H1 (cell line): Measurements from ENCODE around the gene RAB31. TPM values are rescaled to one million over a fixed set of nuclear protein-coding genes. Genes with fewer than 3 reads are reported as not detected.

ENCODE experiments used
- KDM4A ChIP-seq: IDR thresholded peaks from one replicate; pipeline ENCODE4 v1.7.1; 2012; ENCODE audit warnings: low read depth, mild to moderate bottlenecking, moderate library complexity, low read length, inconsistent platforms; ENCODE audit not compliant: severe bottlenecking
- KDM5A ChIP-seq: fragments of 200-600 bp; IDR thresholded peaks from 2 replicates; pipeline ENCODE4 v1.7.1; 2012; ENCODE audit warnings: mild to moderate bottlenecking, low read length, inconsistent platforms, mixed read lengths
- MAX ChIP-seq: IDR thresholded peaks from 2 replicates; pipeline ENCODE4 v1.6.1; 2012; ENCODE audit warnings: inconsistent platforms
- NRF1 ChIP-seq: IDR thresholded peaks from 2 replicates; pipeline ENCODE4 v1.6.1; 2011; ENCODE audit warnings: mild to moderate bottlenecking, low read depth, low read length, improper control_type of control experiment
- SIN3A ChIP-seq, 2 experiments: IDR thresholded peaks in 1 of 2; conservative IDR thresholded peaks in 1 of 2; 2 replicates each; pipeline ENCODE4 v1.6.1; 2011 to 2012; ENCODE audit warnings: low read length in 2 of 2, improper control_type of control experiment in 1 of 2, low read depth in 1 of 2, mild to moderate bottlenecking in 1 of 2
- SUZ12 ChIP-seq: fragments of 200-600 bp; sonication (generic); IDR thresholded peaks from 2 replicates; pipeline ENCODE4 v1.6.1; 2012; ENCODE audit warnings: mild to moderate bottlenecking, inconsistent platforms, low read length, moderate library complexity, mixed read lengths
- polyA plus RNA-seq, 7 experiments: library from polyadenylated mRNA; depleted of rRNA in 3 of 7; stranded (reverse) in 5 of 7; unstranded in 2 of 7; fragments of >200 nt in 5 of 7; fragments of 200-250 nt in 2 of 7; gene quantifications; 1 replicate in 5 of 7; 2 replicates in 1 of 7; 4 replicates in 1 of 7; pipeline versions ENCODE4 v1.2.1 to v1.2.3, GENCODE V29; 2011 to 2013; ENCODE audit warnings: missing spikeins in 2 of 7, mixed read lengths in 2 of 7
- total RNA-seq: library from RNA; stranded (reverse); fragmentation: NEBNext Ultra II Directional; extraction: Animal tissue kit (Norgen Biotek cat#: 25700); gene quantifications from 2 replicates; pipeline ENCODE4 v1.2.1, GENCODE V29; 2021

RAB31 gene
- total and polyA plus RNA-seq, 2 of the 8 experiments (the other 6 are each of a cell fraction or from before 2014, with no cell fraction given) = 15.2 to 40.9 TPM

DNA sequence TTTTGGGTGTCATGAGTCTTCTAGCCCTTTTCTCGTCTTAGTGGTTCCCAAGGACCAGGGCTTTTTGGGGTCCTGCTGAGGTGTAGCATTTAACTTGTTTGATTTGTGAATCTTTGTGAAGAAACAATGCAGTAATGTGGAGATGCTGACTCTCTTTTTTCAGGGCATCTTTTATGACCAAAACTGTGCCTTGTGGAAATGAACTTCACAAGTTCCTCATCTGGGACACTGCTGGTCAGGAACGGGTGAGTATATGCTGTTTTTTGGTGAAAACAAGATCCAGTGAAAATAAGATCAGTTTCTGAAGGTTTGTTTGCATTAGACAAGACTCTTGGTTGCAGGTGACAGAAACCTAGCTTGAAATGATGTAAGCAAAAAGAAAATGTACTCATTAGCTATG lies 83.9 kb downstream of the RAB31 start (continued):
- TF ChIP-seq SIN3A (conservative IDR thresholded peaks at IDR 0.05 in 1 of 2, IDR thresholded peaks at IDR 0.05 in 1 of 2; ENCODE audit: low read depth in 1 of 2, low read length in 2 of 2) = no peak
- no peak for TF ChIP-seq KDM4A
- TF ChIP-seq MAX = no peak
- TF ChIP-seq NRF1 = no peak
- no peak for TF ChIP-seq SUZ12
- no peak for TF ChIP-seq KDM5A
- TF ChIP-seq, all 59 proteins: peak for 0
